HepG2 (cell line): ENCODE measurements around the gene HIC1. TPM values are rescaled to one million over a fixed set of nuclear protein-coding genes. Genes with fewer than 3 reads are reported as not detected.

Experiments
- ARNT2 ChIP-seq: sonication (generic); formaldehyde crosslinking; IDR thresholded peaks from 2 replicates; pipeline ENCODE4 v1.8.0; 2022; ENCODE audit warnings: mild to moderate bottlenecking, low read depth, missing genetic modification reagents, moderate library complexity
- ATRX ChIP-seq: sonication (generic); formaldehyde crosslinking; IDR thresholded peaks from 2 replicates; pipeline ENCODE4 v1.4.0; 2020; ENCODE audit warnings: missing genetic modification reagents, borderline replicate concordance
- DNMT3B ChIP-seq: conservative IDR thresholded peaks from 2 replicates; pipeline ENCODE4 v1.6.1; 2016; ENCODE audit warnings: missing biosample characterization, control low read depth
- FOSL2 ChIP-seq: sonication (generic); formaldehyde crosslinking; IDR thresholded peaks from 2 replicates; pipeline ENCODE4 v1.4.0; 2020; ENCODE audit warnings: missing genetic modification reagents
- FOXK1 ChIP-seq: sonication (generic); formaldehyde crosslinking; IDR thresholded peaks from 2 replicates; pipeline ENCODE4 v1.4.0; 2020; ENCODE audit warnings: low read depth, missing genetic modification reagents, borderline replicate concordance
- FOXP4 ChIP-seq: sonication (generic); formaldehyde crosslinking; IDR thresholded peaks from 2 replicates; pipeline ENCODE4 v1.4.0; 2020; ENCODE audit warnings: missing genetic modification reagents
- GPBP1L1 ChIP-seq: sonication (generic); formaldehyde crosslinking; IDR thresholded peaks from 2 replicates; pipeline ENCODE4 v1.5.0; 2020; ENCODE audit warnings: mild to moderate bottlenecking, missing genetic modification reagents
- KAT7 ChIP-seq: IDR thresholded peaks from 2 replicates; pipeline ENCODE4 v1.6.1; 2018; ENCODE audit warnings: borderline replicate concordance, missing compliant biosample characterization
- MXI1 ChIP-seq: IDR thresholded peaks from 3 replicates; pipeline ENCODE4 v1.6.1; 2012; ENCODE audit warnings: low read depth, low read length, inconsistent platforms, borderline replicate concordance
- PRDM15 ChIP-seq: sonication (generic); formaldehyde crosslinking; IDR thresholded peaks from 2 replicates; pipeline ENCODE4 v1.4.0; 2020; ENCODE audit warnings: missing genetic modification reagents
- RAD21 ChIP-seq: fragments of 450-650 bp; formaldehyde crosslinking; IDR thresholded peaks from 2 replicates; pipeline ENCODE4 v1.5.0; 2020; ENCODE audit warnings: mild to moderate bottlenecking
- RFX1 ChIP-seq: fragments of 450-650 bp; IDR thresholded peaks from 2 replicates; pipeline ENCODE4 v1.6.1; 2017
- ZHX1 ChIP-seq: sonication (generic); formaldehyde crosslinking; IDR thresholded peaks from 2 replicates; pipeline ENCODE4 v1.8.1; 2022; ENCODE audit warnings: low read depth, mild to moderate bottlenecking, missing genetic modification reagents
- ZNF24 ChIP-seq: fragments of 450-650 bp; IDR thresholded peaks from 2 replicates; pipeline ENCODE4 v1.6.1; 2017; ENCODE audit warnings: antibody characterized with exemption, mild to moderate bottlenecking
- ZNF275 ChIP-seq: sonication (generic); formaldehyde crosslinking; IDR thresholded peaks from 2 replicates; pipeline ENCODE4 v1.8.0; 2022; ENCODE audit warnings: missing genetic modification reagents, mild to moderate bottlenecking, inconsistent platforms, borderline replicate concordance
- ZNF691 ChIP-seq: sonication (generic); formaldehyde crosslinking; IDR thresholded peaks from 2 replicates; pipeline ENCODE4 v1.4.0; 2020; ENCODE audit warnings: missing genetic modification reagents, low read depth, mild to moderate bottlenecking, borderline replicate concordance
- polyA plus RNA-seq, 8 experiments: library from polyadenylated mRNA; depleted of rRNA in 3 of 8; stranded (reverse) in 7 of 8; unstranded in 1 of 8; fragments of >200 nt; fragmentation: Illumina TruSeq in 4 of 8; extraction: Trizol in 4 of 8; gene quantifications; 2 replicates each; pipeline versions ENCODE4 v1.2.1 to v1.2.3, GENCODE V29; 2011 to 2016; ENCODE audit warnings: low read depth in 4 of 8, missing spikeins in 1 of 8, mixed read lengths in 1 of 8; ENCODE audit not compliant: insufficient read depth in 1 of 8
- total RNA-seq, 5 experiments: library from RNA; depleted of rRNA; stranded (reverse); fragments of >200 nt; fragmentation: Illumina TruSeq; extraction: Trizol; gene quantifications; 2 replicates each; pipeline ENCODE4 v1.2.3, GENCODE V29; 2016; ENCODE audit warnings: low read depth in 1 of 5

Gene HIC1
- total and polyA plus RNA-seq, 2 of the 13 experiments (the other 11 are each of a cell fraction or from before 2014, with no cell fraction given): 0.04 to 0.31 TPM

GRCh38 chr17:2041561-2042389, 13.1 kb upstream of the HIC1 start, which contains the start of gene OVCA2 (continued):
- TF ChIP-seq ZNF275 (no peak), ATRX (no peak), DNMT3B (CRISPR knock-in tag) (no peak), ZNF691 (CRISPR knock-in tag) (peak; percentile 38; the same call in 1 of the 2 replicates), FOXP4 (CRISPR knock-in tag) (0 out of 2 replicates have a peak, but pooled peaks have one; percentile 26), RFX1 (peak; percentile 96), FOXK1 (CRISPR knock-in tag) (peak; percentile 50; the same call in 1 of the 2 replicates), GPBP1L1 (CRISPR knock-in tag) (no peak), FOSL2 (CRISPR knock-in tag) (0 out of 2 replicates have a peak, but pooled peaks have one; percentile 17), MXI1 (peak; percentile 97), KAT7 (CRISPR knock-in tag) (peak; percentile 84), PRDM15 (CRISPR knock-in tag) (no peak), ZHX1 (peak; percentile 74), ARNT2 (CRISPR knock-in tag) (peak; percentile 93), RAD21 (CRISPR knock-in tag) (peak; percentile 83), ZNF24 (no peak)
